HepG2 (cell line): ENCODE measurements around the gene IL16. TPM values are rescaled to one million over a fixed set of nuclear protein-coding genes. Genes with fewer than 3 reads are reported as not detected.

Experiments
- CHCHD3 ChIP-seq: sonication (generic); formaldehyde crosslinking; IDR thresholded peaks from 2 replicates; pipeline ENCODE4 v1.8.0; 2022; ENCODE audit warnings: mild to moderate bottlenecking, missing genetic modification reagents, moderate library complexity
- GABPA ChIP-seq, 2 experiments: IDR thresholded peaks; 2 replicates each; pipeline ENCODE4 v1.6.1; 2011 to 2016; ENCODE audit warnings: low read depth in 2 of 2, low read length in 1 of 2, missing biosample characterization in 1 of 2, missing genetic modification characterization in 1 of 2
- HNF4G ChIP-seq, 2 experiments: sonication (generic) in 1 of 2; formaldehyde crosslinking in 1 of 2; IDR thresholded peaks; 2 replicates each; pipeline versions ENCODE4 v1.4.0 to v1.6.1; 2011 to 2020; ENCODE audit warnings: borderline replicate concordance in 2 of 2, low read depth in 2 of 2, mild to moderate bottlenecking in 2 of 2, low read length in 1 of 2, missing genetic modification reagents in 1 of 2, moderate library complexity in 1 of 2
- KDM5A ChIP-seq: fragments of 200-600 bp; sonication (generic); IDR thresholded peaks from 2 replicates; pipeline ENCODE4 v1.7.0; 2018; ENCODE audit warnings: antibody characterized with exemption, mild to moderate bottlenecking, low read length, borderline replicate concordance
- NAIF1 ChIP-seq: sonication (generic); formaldehyde crosslinking; IDR thresholded peaks from 2 replicates; pipeline ENCODE4 v1.5.0; 2020; ENCODE audit warnings: mild to moderate bottlenecking, missing genetic modification reagents, borderline replicate concordance
- PRDM15 ChIP-seq: sonication (generic); formaldehyde crosslinking; IDR thresholded peaks from 2 replicates; pipeline ENCODE4 v1.4.0; 2020; ENCODE audit warnings: missing genetic modification reagents
- SMAD3 ChIP-seq: sonication (generic); formaldehyde crosslinking; IDR thresholded peaks from 2 replicates; pipeline ENCODE4 v1.4.0; 2020; ENCODE audit warnings: missing genetic modification reagents
- ZBTB10 ChIP-seq: sonication (generic); formaldehyde crosslinking; IDR thresholded peaks from 2 replicates; pipeline ENCODE4 v1.4.0; 2020; ENCODE audit warnings: missing genetic modification reagents, borderline replicate concordance
- ZNF136 ChIP-seq: sonication (generic); formaldehyde crosslinking; IDR thresholded peaks from 2 replicates; pipeline ENCODE4 v1.8.1; 2022; ENCODE audit warnings: low read depth, mild to moderate bottlenecking, moderate library complexity, missing genetic modification reagents
- ZNF572 ChIP-seq: sonication (generic); formaldehyde crosslinking; IDR thresholded peaks from 2 replicates; pipeline ENCODE4 v1.5.1; 2020; ENCODE audit warnings: mild to moderate bottlenecking, missing genetic modification reagents
- ZNF646 ChIP-seq: sonication (generic); formaldehyde crosslinking; IDR thresholded peaks from 2 replicates; pipeline ENCODE4 v1.9.0; 2021; ENCODE audit warnings: mild to moderate bottlenecking, missing genetic modification reagents
- ZNF775 ChIP-seq: sonication (generic); formaldehyde crosslinking; IDR thresholded peaks from 2 replicates; pipeline ENCODE4 v1.4.0; 2020; ENCODE audit warnings: missing genetic modification reagents, mild to moderate bottlenecking, moderate library complexity, borderline replicate concordance
- polyA plus RNA-seq, 8 experiments: library from polyadenylated mRNA; depleted of rRNA in 3 of 8; stranded (reverse) in 7 of 8; unstranded in 1 of 8; fragments of >200 nt; fragmentation: Illumina TruSeq in 4 of 8; extraction: Trizol in 4 of 8; gene quantifications; 2 replicates each; pipeline versions ENCODE4 v1.2.1 to v1.2.3, GENCODE V29; 2011 to 2016; ENCODE audit warnings: low read depth in 4 of 8, missing spikeins in 1 of 8, mixed read lengths in 1 of 8; ENCODE audit not compliant: insufficient read depth in 1 of 8
- total RNA-seq, 5 experiments: library from RNA; depleted of rRNA; stranded (reverse); fragments of >200 nt; fragmentation: Illumina TruSeq; extraction: Trizol; gene quantifications; 2 replicates each; pipeline ENCODE4 v1.2.3, GENCODE V29; 2016; ENCODE audit warnings: low read depth in 1 of 5

The IL16 gene
- total and polyA plus RNA-seq, 2 of the 13 experiments (the other 11 are each of a cell fraction or from before 2014, with no cell fraction given) = 0.03 TPM; not detected in 1

GRCh38 chr15:81242778-81243177 is 46.1 kb downstream of the IL16 start (continued):
- TF ChIP-seq ZNF646 (no peak), HNF4G (IDR thresholded peaks at IDR 0.05; ENCODE audit: borderline replicate concordance, low read depth, low read length) (no peak), HNF4G (CRISPR knock-in tag; IDR thresholded peaks at IDR 0.05; ENCODE audit: borderline replicate concordance, low read depth) (no peak), ZBTB10 (CRISPR knock-in tag) (no peak), ZNF775 (CRISPR knock-in tag) (no peak), NAIF1 (no peak), GABPA (IDR thresholded peaks at IDR 0.05; ENCODE audit: low read depth, low read length) (no peak), GABPA (CRISPR knock-in tag; IDR thresholded peaks at IDR 0.05; ENCODE audit: low read depth) (no peak), PRDM15 (CRISPR knock-in tag) (no peak), KDM5A (no peak), ZNF572 (CRISPR knock-in tag) (no peak), ZNF136 (CRISPR knock-in tag) (no peak), SMAD3 (CRISPR knock-in tag) (no peak), CHCHD3 (no peak)
